Heart left ventricle (tissue), 13 donors: ENCODE measurements around the gene PATJ.

ENCODE experiments used
- CTCF ChIP-seq, 12 donors: fragments of 200-600 bp; sonication (generic) in 4 of 12; IDR thresholded peaks; one replicate each; pipeline versions ENCODE4 v1.5.0 to v1.8.0; 2018 to 2022; ENCODE audit warnings: antibody characterized with exemption in 12 of 12, mild to moderate bottlenecking in 5 of 12
- POLR2A ChIP-seq, 2 donors: fragments of 450-650 bp; IDR thresholded peaks; one replicate each; pipeline ENCODE4 v1.6.1; 2017; ENCODE audit warnings: antibody characterized with exemption in 2 of 2, mild to moderate bottlenecking in 2 of 2, moderate library complexity in 2 of 2
- donor health status: ischemic (EF 13 %, LVEDD 7.1; RV severe dilation, severe dysfunction).
- donor health status: DM: no; HTN: yes; CAD: no.
- donor health status: DM: no; HTN: no; CAD: no.
- donor health status: ischemic (EF 25% LVEDD 6.9; RV normal size, moderate dysfunction).
- donor health status: ischemic (EF 25% LVEDD 5.7; RV mildly dilated, moderate dysfunction).
- donor health status: ischemic (EF 35%, LVEDD 5.7; RV mildly dilated, moderate dysfunction).
- donor health status: nonischemic (EF 11% LVEDD 7.7; RV severe dilation, severe dysfunction).
- donor health status: DM: yes; HTN: yes; CAD: no.
- donor health status: PGD.
- donor health status: ischemic (EF 29% LVEDD 5.4; RV normal size, mild dysfunction).
- donor health status: nonischemic (EF 23%, LVEDD 6.1; RV moderate dilation, normal function).

- TF ChIP-seq CTCF (IDR thresholded peaks at IDR 0.05), result no peak
- TF ChIP-seq POLR2A (IDR thresholded peaks at IDR 0.05), result no peak
These were observed 199.5 kb downstream of the PATJ start for GRCh38 chr1:61941794-61942193.
